Measurements from ENCODE around the gene ENDOG. TPM values are rescaled to one million over a fixed set of nuclear protein-coding genes. Genes with fewer than 3 reads are reported as not detected.
"Not testable (repeated sequence)": the region's sequence is repeated elsewhere in the genome, so short reads cannot be mapped to it uniquely, and the experiment has no call there.

The ENDOG gene
- polyA plus RNA-seq, 1 donor from 2014 or later = 61.5 TPM

- H3K4me2 ChIP-seq (ENCODE audit: low read length) = no peak overlapping the region
- H3K9me3 ChIP-seq (ENCODE audit: low read length) = no peaks in the 10 kb centered on the region
- no peaks in the 10 kb centered on the region for H4K20me1 ChIP-seq (ENCODE audit: insufficient read depth)
- no peaks in the 10 kb centered on the region for H3K9me2 ChIP-seq (ENCODE audit: insufficient read depth, low read length)
- H3K36me3 ChIP-seq (ENCODE audit: insufficient read depth, low read length) = no peaks in the 10 kb centered on the region
- H3F3A ChIP-seq (ENCODE audit: insufficient read depth, low read length, poor library complexity, severe bottlenecking) = no peaks in the 10 kb centered on the region
- H2AFZ ChIP-seq (ENCODE audit: low read depth, low read length) = no peak overlapping the region
- no peaks in the 10 kb centered on the region for H3K27me3 ChIP-seq (ENCODE audit: insufficient read depth, low read depth, low read length)
- H3K79me2 ChIP-seq (replicated peaks; ENCODE audit: insufficient read depth, low read length) = peaks cover 13% of the 10 kb centered on the region
- no peak for TF ChIP-seq EZH2 (IDR thresholded peaks at IDR 0.05; ENCODE audit: borderline replicate concordance, insufficient read depth, low read length, poor library complexity, severe bottlenecking)
- no peak overlapping the region for H3K4me3 ChIP-seq (ENCODE audit: low read length)
- H3K9ac ChIP-seq (ENCODE audit: low read length) = no peak overlapping the region
- no peak overlapping the region for H3K27ac ChIP-seq (ENCODE audit: low read length)
Observed at GRCh38 chr9:128790536-128790935, 27.8 kb upstream of the ENDOG start.

DNA sequence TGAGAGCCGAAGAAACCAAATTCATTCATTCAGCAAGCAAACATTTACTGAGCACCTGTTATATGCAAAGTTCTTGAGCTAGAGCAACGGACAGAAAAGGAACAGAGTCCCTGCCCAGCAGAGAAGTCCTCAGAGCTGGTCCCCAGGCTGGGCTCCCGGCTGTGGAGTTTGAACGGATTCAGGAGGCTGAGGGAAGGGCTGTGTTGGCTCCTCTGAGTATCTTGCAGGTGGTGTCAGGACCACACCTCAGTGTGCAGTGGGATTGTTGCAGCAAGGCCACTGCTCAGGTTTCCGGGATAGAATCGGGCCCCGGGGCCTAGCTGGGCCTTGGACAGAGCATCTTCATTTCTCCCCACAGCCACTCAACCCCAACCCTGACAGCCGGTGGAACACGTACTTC is 26.2 kb upstream of the ENDOG start:
- H3K4me3 ChIP-seq (ENCODE audit: low read length) = no peak overlapping the region
- H3F3A ChIP-seq (ENCODE audit: insufficient read depth, low read length, poor library complexity, severe bottlenecking) = no peaks in the 10 kb centered on the region
- no peaks in the 10 kb centered on the region for H3K9me3 ChIP-seq (ENCODE audit: low read length)
- no peaks in the 10 kb centered on the region for H3K9me2 ChIP-seq (ENCODE audit: insufficient read depth, low read length)
- peaks cover 13% of the 10 kb centered on the region for H3K79me2 ChIP-seq (replicated peaks; ENCODE audit: insufficient read depth, low read length)
- no peak overlapping the region for H3K27ac ChIP-seq (ENCODE audit: low read length)
- no peaks in the 10 kb centered on the region for H3K36me3 ChIP-seq (ENCODE audit: insufficient read depth, low read length)
- no peak overlapping the region for H3K9ac ChIP-seq (ENCODE audit: low read length)
- no peak overlapping the region for H3K4me2 ChIP-seq (ENCODE audit: low read length)
- TF ChIP-seq SMC3 (conservative IDR thresholded peaks at IDR 0.05; ENCODE audit: poor library complexity) (no peak), POLR2AphosphoS5 (IDR thresholded peaks at IDR 0.05) (no peak), EZH2 (IDR thresholded peaks at IDR 0.05; ENCODE audit: borderline replicate concordance, insufficient read depth, low read length, poor library complexity, severe bottlenecking) (no peak), TAF1 (IDR thresholded peaks at IDR 0.05; ENCODE audit: low read depth) (no peak), MXI1 (conservative IDR thresholded peaks at IDR 0.05; ENCODE audit: poor library complexity, severe bottlenecking) (no peak)
- TF ChIP-seq, protein P1, sequence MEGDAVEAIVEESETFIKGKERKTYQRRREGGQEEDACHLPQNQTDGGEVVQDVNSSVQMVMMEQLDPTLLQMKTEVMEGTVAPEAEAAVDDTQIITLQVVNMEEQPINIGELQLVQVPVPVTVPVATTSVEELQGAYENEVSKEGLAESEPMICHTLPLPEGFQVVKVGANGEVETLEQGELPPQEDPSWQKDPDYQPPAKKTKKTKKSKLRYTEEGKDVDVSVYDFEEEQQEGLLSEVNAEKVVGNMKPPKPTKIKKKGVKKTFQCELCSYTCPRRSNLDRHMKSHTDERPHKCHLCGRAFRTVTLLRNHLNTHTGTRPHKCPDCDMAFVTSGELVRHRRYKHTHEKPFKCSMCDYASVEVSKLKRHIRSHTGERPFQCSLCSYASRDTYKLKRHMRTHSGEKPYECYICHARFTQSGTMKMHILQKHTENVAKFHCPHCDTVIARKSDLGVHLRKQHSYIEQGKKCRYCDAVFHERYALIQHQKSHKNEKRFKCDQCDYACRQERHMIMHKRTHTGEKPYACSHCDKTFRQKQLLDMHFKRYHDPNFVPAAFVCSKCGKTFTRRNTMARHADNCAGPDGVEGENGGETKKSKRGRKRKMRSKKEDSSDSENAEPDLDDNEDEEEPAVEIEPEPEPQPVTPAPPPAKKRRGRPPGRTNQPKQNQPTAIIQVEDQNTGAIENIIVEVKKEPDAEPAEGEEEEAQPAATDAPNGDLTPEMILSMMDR (IDR thresholded peaks at IDR 0.05; ENCODE audit: poor library complexity, severe bottlenecking) = no peak
- no peaks in the 10 kb centered on the region for H4K20me1 ChIP-seq (ENCODE audit: insufficient read depth)
- no peaks in the 10 kb centered on the region for H3K27me3 ChIP-seq (ENCODE audit: insufficient read depth, low read depth, low read length)
- no peak overlapping the region for H2AFZ ChIP-seq (ENCODE audit: low read depth, low read length)

GRCh38 chr9:128792978-128793686 is 25.2 kb upstream of the ENDOG start:
- Histone ChIP-seq H3F3A (ENCODE audit: insufficient read depth, low read length, poor library complexity, severe bottlenecking) (no peaks in the 10 kb centered on the region), H3K79me2 (replicated peaks; ENCODE audit: insufficient read depth, low read length) (peaks cover 3% of the 10 kb centered on the region), H3K27ac (ENCODE audit: low read length) (no peak overlapping the region), H3K9me2 (ENCODE audit: insufficient read depth, low read length) (no peaks in the 10 kb centered on the region), H3K4me2 (ENCODE audit: low read length) (no peak overlapping the region), H3K27me3 (ENCODE audit: insufficient read depth, low read depth, low read length) (no peaks in the 10 kb centered on the region), H2AFZ (ENCODE audit: low read depth, low read length) (no peak overlapping the region), H3K36me3 (ENCODE audit: insufficient read depth, low read length) (no peaks in the 10 kb centered on the region), H3K9me3 (ENCODE audit: low read length) (no peaks in the 10 kb centered on the region), H3K9ac (ENCODE audit: low read length) (no peak overlapping the region), H3K4me3 (ENCODE audit: low read length) (no peak overlapping the region), H4K20me1 (ENCODE audit: insufficient read depth) (no peaks in the 10 kb centered on the region)
- TF ChIP-seq EZH2 (IDR thresholded peaks at IDR 0.05; ENCODE audit: borderline replicate concordance, insufficient read depth, low read length, poor library complexity, severe bottlenecking) = no peak
- TF ChIP-seq, protein P1 (IDR thresholded peaks at IDR 0.05; ENCODE audit: poor library complexity, severe bottlenecking) = no peak
- TF ChIP-seq TAF1 (IDR thresholded peaks at IDR 0.05; ENCODE audit: low read depth) = no peak
- no peak for TF ChIP-seq EP300 (conservative IDR thresholded peaks at IDR 0.05; ENCODE audit: poor library complexity, severe bottlenecking)

DNA sequence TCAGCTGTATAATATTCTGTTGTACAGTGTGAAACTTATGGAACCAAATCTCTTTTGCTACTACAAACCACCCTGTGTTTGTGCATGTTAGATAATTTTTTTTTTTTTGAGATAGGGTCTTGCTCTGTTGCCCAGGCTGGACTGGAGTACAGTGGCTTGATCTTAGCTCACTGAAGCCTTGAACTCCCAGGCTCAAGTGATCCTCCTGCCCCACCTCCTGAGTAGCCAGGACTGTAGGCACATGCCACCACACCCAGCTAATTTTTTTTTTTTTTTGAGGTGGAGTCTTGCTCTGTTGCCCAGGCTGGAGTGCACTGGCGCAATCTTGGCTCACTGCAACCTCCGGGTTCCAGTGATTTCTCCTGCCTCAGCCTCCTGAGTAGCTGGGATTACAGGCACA is 23.3 kb upstream of the ENDOG start:
- H3K9me3 ChIP-seq (ENCODE audit: low read length); H3K36me3 ChIP-seq (ENCODE audit: insufficient read depth, low read length); H3K4me2 ChIP-seq (ENCODE audit: low read length); H3K27ac ChIP-seq (ENCODE audit: low read length); H3K4me3 ChIP-seq (ENCODE audit: low read length); H3F3A ChIP-seq (ENCODE audit: insufficient read depth, low read length, poor library complexity, severe bottlenecking); H3K27me3 ChIP-seq (ENCODE audit: insufficient read depth, low read depth, low read length); H4K20me1 ChIP-seq (ENCODE audit: insufficient read depth); H3K9ac ChIP-seq (ENCODE audit: low read length); H3K79me2 ChIP-seq (replicated peaks; ENCODE audit: insufficient read depth, low read length); H3K9me2 ChIP-seq (ENCODE audit: insufficient read depth, low read length); H2AFZ ChIP-seq (ENCODE audit: low read depth, low read length): not testable (repeated sequence)
